HEK293 (cell line): ENCODE data around the gene TNS3.

Experiments used
- CTCF ChIA-PET: fragments of 350-600 bp; formaldehyde crosslinking; extraction: SDS; loops from one replicate; lab custom pipeline; 2021; ENCODE audit warnings: antibody characterized with exemption; lab: Yijun Ruan, JAX
- POLR2A ChIA-PET: fragments of 300-600 bp; formaldehyde crosslinking; extraction: SDS; loops from one replicate; lab custom pipeline; 2020; ENCODE audit warnings: antibody characterized with exemption, inconsistent platforms; lab: Yijun Ruan, JAX
- H3K27ac ChIP-seq: fragments of 200-500 bp; sonication (Bioruptor generic); 2 replicates; pipeline ENCODE4 v1.5.1; 2014; ENCODE audit warnings: low read depth, low read length, control low read depth, inconsistent platforms; ENCODE audit errors: extremely low read depth
- H3K36me3 ChIP-seq, 2 experiments: fragments of 200-500 bp in 1 of 2; sonication (Bioruptor generic) in 1 of 2; 1 replicate in 1 of 2; 2 replicates in 1 of 2; pipeline ENCODE4 v1.5.1; 2014 to 2017; ENCODE audit warnings: inconsistent platforms in 2 of 2, low read length in 2 of 2; ENCODE audit not compliant: control insufficient read depth in 2 of 2, insufficient read depth in 1 of 2
- H3K4me1 ChIP-seq: fragments of 200-500 bp; sonication (Bioruptor generic); 2 replicates; pipeline ENCODE4 v1.5.1; 2014; ENCODE audit warnings: mild to moderate bottlenecking, low read length, inconsistent platforms; ENCODE audit not compliant: control insufficient read depth, insufficient read depth
- H3K4me3 ChIP-seq: 2 replicates; pipeline ENCODE4 v1.5.1; 2011; ENCODE audit warnings: low read depth, mild to moderate bottlenecking, control low read depth, low read length, moderate library complexity
- H3K9me3 ChIP-seq: fragments of 200-500 bp; sonication (Bioruptor generic); 2 replicates; pipeline ENCODE4 v1.5.1; 2014; ENCODE audit warnings: low read depth, low read length, inconsistent platforms; ENCODE audit not compliant: control insufficient read depth, insufficient read depth
- FEZF1 ChIP-seq: fragments of 450-650 bp; formaldehyde crosslinking; IDR thresholded peaks from 2 replicates; pipeline ENCODE4 v1.5.1; 2016; ENCODE audit warnings: missing biosample characterization, missing genetic modification characterization
- GLIS2 ChIP-seq: fragments of 450-650 bp; formaldehyde crosslinking; IDR thresholded peaks from 2 replicates; pipeline ENCODE4 v1.5.1; 2016; ENCODE audit warnings: missing biosample characterization, missing genetic modification characterization
- HIC1 ChIP-seq: fragments of 450-650 bp; formaldehyde crosslinking; IDR thresholded peaks from 2 replicates; pipeline ENCODE4 v1.5.1; 2016; ENCODE audit warnings: missing biosample characterization, missing genetic modification characterization
- IKZF3 ChIP-seq: fragments of 450-650 bp; IDR thresholded peaks from 2 replicates; pipeline ENCODE4 v1.5.0; 2018; ENCODE audit warnings: missing biosample characterization, mild to moderate bottlenecking, missing genetic modification characterization, moderate library complexity
- KLF9 ChIP-seq: fragments of 450-650 bp; formaldehyde crosslinking; IDR thresholded peaks from 2 replicates; pipeline ENCODE4 v1.5.1; 2016; ENCODE audit warnings: missing biosample characterization, missing genetic modification characterization, low read depth
- PRDM4 ChIP-seq: fragments of 450-650 bp; formaldehyde crosslinking; IDR thresholded peaks from 2 replicates; pipeline ENCODE4 v1.5.1; 2017; ENCODE audit warnings: missing biosample characterization, missing genetic modification characterization
- RBAK ChIP-seq: fragments of 450-650 bp; formaldehyde crosslinking; IDR thresholded peaks from 2 replicates; pipeline ENCODE4 v1.5.1; 2016; ENCODE audit warnings: missing biosample characterization, missing genetic modification characterization
- SALL2 ChIP-seq: fragments of 450-650 bp; formaldehyde crosslinking; IDR thresholded peaks from 2 replicates; pipeline ENCODE4 v1.5.0; 2017; ENCODE audit warnings: missing biosample characterization, mild to moderate bottlenecking, missing genetic modification characterization, borderline replicate concordance
- ZIC2 ChIP-seq: fragments of 450-650 bp; formaldehyde crosslinking; IDR thresholded peaks from 2 replicates; pipeline ENCODE4 v1.5.1; 2016; ENCODE audit warnings: missing biosample characterization, missing genetic modification characterization
- ZNF211 ChIP-seq: fragments of 450-650 bp; formaldehyde crosslinking; IDR thresholded peaks from 2 replicates; pipeline ENCODE4 v1.5.1; 2016; ENCODE audit warnings: low read depth, missing biosample characterization, missing genetic modification characterization
- ZNF214 ChIP-seq: fragments of 450-650 bp; formaldehyde crosslinking; IDR thresholded peaks from 2 replicates; pipeline ENCODE4 v1.5.1; 2017; ENCODE audit warnings: missing biosample characterization, mild to moderate bottlenecking, missing genetic modification characterization, borderline replicate concordance
- ZNF274 ChIP-seq, 2 experiments: fragments of 200-500 bp in 1 of 2; fragments of 450-650 bp in 1 of 2; sonication (Bioruptor generic) in 1 of 2; formaldehyde crosslinking in 1 of 2; IDR thresholded peaks; 2 replicates each; pipeline versions ENCODE4 v1.5.1 to v1.6.1; 2014 to 2016; ENCODE audit warnings: borderline replicate concordance in 1 of 2, inconsistent platforms in 1 of 2, low read length in 1 of 2, missing biosample characterization in 1 of 2, missing genetic modification characterization in 1 of 2
- ZNF473 ChIP-seq: fragments of 450-650 bp; formaldehyde crosslinking; IDR thresholded peaks from 2 replicates; pipeline ENCODE4 v1.5.1; 2017; ENCODE audit warnings: missing biosample characterization, missing genetic modification characterization
- ZNF785 ChIP-seq: fragments of 450-650 bp; formaldehyde crosslinking; IDR thresholded peaks from 2 replicates; pipeline ENCODE4 v1.5.1; 2016; ENCODE audit warnings: missing biosample characterization, missing genetic modification characterization
- TF ChIP-seq, protein P1 (sequence below): fragments of 450-650 bp; formaldehyde crosslinking; IDR thresholded peaks from 2 replicates; pipeline ENCODE4 v1.5.1; 2016; ENCODE audit warnings: missing biosample characterization, missing genetic modification characterization
- TF ChIP-seq, protein P2 (sequence below): fragments of 450-650 bp; formaldehyde crosslinking; conservative IDR thresholded peaks from 2 replicates; pipeline ENCODE4 v1.5.1; 2016; ENCODE audit warnings: low read depth, missing biosample characterization, missing genetic modification characterization
- TF ChIP-seq, protein P3 (sequence below): fragments of 450-650 bp; formaldehyde crosslinking; IDR thresholded peaks from 2 replicates; pipeline ENCODE4 v1.5.1; 2016; ENCODE audit warnings: missing biosample characterization, missing genetic modification characterization

TNS3 gene

DNA sequence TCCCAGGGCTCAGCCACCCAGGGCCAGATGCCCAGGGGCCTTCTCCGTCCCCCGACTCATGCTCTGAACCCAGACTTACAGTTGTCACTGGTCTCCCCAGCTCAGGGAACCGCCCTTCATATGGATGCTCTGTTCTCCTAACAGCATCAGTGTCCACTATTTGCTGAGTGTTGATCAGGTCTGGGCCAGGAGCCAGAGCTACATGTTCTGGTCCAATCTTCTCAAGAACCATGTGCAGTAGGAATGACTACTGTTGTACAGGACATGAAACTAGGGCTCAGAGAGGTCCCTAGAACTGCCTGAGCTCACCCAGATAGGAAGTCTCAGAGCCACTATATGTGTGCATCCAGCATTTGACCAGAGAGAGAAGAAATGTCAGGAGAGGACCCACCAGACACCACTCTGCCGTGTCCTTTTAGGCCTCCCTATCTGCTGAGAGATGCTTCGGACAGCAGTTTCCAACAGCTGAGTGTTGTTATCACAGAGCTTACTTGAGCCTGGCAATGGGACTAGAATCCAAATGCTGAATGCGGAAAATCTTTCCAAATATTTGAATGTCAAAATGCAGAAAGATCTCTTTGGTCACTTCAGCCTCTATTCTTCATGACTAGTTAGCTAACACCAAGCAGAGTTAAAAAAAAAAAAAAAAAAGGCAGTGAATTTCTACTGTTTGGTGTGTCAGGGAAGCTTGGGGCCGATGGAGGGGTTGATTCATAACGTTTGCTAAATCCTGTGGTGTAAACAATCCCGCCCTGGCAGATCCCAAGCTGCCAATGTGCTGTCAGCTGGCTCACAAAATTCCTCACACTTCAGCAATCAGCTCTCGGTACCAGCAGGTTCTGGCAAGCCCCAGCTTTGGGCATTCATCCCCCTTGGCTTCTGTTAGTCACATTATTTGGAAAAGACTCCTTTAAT is 246.1 kb downstream of the TNS3 start:
- ChIA-PET POLR2A (no interaction called here), CTCF (no interaction called here)
- no peak overlapping the region for H3K27ac ChIP-seq
- H3K9me3 ChIP-seq = no peaks in the 10 kb centered on the region
- H3K36me3 ChIP-seq = no peaks in the 10 kb centered on the region
- no peak overlapping the region for H3K4me3 ChIP-seq
- peaks cover 2% of the 10 kb centered on the region; the same call in 1 of the 2 replicates for H3K4me1 ChIP-seq
- TF ChIP-seq, protein P1, sequence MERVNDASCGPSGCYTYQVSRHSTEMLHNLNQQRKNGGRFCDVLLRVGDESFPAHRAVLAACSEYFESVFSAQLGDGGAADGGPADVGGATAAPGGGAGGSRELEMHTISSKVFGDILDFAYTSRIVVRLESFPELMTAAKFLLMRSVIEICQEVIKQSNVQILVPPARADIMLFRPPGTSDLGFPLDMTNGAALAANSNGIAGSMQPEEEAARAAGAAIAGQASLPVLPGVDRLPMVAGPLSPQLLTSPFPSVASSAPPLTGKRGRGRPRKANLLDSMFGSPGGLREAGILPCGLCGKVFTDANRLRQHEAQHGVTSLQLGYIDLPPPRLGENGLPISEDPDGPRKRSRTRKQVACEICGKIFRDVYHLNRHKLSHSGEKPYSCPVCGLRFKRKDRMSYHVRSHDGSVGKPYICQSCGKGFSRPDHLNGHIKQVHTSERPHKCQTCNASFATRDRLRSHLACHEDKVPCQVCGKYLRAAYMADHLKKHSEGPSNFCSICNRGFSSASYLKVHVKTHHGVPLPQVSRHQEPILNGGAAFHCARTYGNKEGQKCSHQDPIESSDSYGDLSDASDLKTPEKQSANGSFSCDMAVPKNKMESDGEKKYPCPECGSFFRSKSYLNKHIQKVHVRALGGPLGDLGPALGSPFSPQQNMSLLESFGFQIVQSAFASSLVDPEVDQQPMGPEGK (tag by site-specific recombination) = no peak
- no peak for TF ChIP-seq ZNF785 (tag by site-specific recombination)
- TF ChIP-seq HIC1 = no peak
- no peak for TF ChIP-seq ZIC2 (tag by site-specific recombination)
- no peak for TF ChIP-seq ZNF214
- TF ChIP-seq ZNF274 (IDR thresholded peaks at IDR 0.05; ENCODE audit: low read length) = no peak
- no peak for TF ChIP-seq ZNF274 (tag by site-specific recombination; IDR thresholded peaks at IDR 0.05; ENCODE audit: borderline replicate concordance)
- TF ChIP-seq IKZF3 = no peak
- no peak for TF ChIP-seq PRDM4 (tag by site-specific recombination)
- TF ChIP-seq RBAK (tag by site-specific recombination) = no peak
- TF ChIP-seq, protein P2, sequence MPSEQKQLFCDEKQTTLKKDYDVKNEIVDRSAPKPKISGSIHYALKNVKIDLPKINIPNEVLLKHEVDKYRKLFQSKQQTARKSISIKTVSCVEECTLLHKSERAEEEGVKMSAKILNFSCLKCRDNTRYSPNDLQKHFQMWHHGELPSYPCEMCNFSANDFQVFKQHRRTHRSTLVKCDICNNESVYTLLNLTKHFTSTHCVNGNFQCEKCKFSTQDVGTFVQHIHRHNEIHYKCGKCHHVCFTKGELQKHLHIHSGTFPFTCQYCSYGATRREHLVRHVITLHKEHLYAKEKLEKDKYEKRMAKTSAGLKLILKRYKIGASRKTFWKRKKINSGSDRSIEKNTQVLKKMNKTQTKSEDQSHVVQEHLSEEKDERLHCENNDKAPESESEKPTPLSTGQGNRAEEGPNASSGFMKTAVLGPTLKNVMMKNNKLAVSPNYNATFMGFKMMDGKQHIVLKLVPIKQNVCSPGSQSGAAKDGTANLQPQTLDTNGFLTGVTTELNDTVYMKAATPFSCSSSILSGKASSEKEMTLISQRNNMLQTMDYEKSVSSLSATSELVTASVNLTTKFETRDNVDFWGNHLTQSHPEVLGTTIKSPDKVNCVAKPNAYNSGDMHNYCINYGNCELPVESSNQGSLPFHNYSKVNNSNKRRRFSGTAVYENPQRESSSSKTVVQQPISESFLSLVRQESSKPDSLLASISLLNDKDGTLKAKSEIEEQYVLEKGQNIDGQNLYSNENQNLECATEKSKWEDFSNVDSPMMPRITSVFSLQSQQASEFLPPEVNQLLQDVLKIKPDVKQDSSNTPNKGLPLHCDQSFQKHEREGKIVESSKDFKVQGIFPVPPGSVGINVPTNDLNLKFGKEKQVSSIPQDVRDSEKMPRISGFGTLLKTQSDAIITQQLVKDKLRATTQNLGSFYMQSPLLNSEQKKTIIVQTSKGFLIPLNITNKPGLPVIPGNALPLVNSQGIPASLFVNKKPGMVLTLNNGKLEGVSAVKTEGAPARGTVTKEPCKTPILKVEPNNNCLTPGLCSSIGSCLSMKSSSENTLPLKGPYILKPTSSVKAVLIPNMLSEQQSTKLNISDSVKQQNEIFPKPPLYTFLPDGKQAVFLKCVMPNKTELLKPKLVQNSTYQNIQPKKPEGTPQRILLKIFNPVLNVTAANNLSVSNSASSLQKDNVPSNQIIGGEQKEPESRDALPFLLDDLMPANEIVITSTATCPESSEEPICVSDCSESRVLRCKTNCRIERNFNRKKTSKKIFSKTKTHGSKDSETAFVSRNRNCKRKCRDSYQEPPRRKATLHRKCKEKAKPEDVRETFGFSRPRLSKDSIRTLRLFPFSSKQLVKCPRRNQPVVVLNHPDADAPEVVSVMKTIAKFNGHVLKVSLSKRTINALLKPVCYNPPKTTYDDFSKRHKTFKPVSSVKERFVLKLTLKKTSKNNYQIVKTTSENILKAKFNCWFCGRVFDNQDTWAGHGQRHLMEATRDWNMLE (tag by site-specific recombination) = no peak

DNA sequence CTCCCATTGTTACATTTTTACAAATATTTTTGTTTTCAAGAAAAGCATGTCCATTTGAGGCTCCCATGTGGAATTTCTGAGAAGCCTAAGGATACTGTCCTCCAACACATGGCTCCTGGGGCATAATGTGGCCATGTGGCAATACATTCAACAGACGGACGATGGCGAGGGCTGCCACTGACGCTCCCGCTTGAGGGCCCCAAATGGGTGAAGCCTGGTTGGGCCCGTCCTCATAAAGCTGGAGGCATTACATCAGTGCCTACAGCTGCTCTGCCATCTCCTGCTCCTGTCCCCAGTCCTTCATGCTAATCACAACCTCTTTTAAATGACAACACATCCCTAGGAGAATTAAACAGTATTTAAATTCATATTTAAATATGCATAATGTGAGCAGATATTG is 246.8 kb downstream of the TNS3 start:
- TF ChIP-seq GLIS2 (tag by site-specific recombination) = no peak
- TF ChIP-seq KLF9 = no peak
- no peak for TF ChIP-seq SALL2
- no peak for TF ChIP-seq ZNF473 (tag by site-specific recombination)
- no peak for TF ChIP-seq FEZF1 (tag by site-specific recombination)
- no peak for TF ChIP-seq ZNF211 (tag by site-specific recombination)
- TF ChIP-seq, protein P3, sequence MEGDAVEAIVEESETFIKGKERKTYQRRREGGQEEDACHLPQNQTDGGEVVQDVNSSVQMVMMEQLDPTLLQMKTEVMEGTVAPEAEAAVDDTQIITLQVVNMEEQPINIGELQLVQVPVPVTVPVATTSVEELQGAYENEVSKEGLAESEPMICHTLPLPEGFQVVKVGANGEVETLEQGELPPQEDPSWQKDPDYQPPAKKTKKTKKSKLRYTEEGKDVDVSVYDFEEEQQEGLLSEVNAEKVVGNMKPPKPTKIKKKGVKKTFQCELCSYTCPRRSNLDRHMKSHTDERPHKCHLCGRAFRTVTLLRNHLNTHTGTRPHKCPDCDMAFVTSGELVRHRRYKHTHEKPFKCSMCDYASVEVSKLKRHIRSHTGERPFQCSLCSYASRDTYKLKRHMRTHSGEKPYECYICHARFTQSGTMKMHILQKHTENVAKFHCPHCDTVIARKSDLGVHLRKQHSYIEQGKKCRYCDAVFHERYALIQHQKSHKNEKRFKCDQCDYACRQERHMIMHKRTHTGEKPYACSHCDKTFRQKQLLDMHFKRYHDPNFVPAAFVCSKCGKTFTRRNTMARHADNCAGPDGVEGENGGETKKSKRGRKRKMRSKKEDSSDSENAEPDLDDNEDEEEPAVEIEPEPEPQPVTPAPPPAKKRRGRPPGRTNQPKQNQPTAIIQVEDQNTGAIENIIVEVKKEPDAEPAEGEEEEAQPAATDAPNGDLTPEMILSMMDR (tag by site-specific recombination) = no peak
- no peak for TF ChIP-seq ZIC2 (tag by site-specific recombination)
- ChIA-PET POLR2A (no interaction called here), CTCF (interaction anchor here (0.7 kb wide), 1 partner anchor 68 kb away, joined by 7 read pairs; no protein-coding TSS in a partner anchor)
- Histone ChIP-seq H3K36me3 (no peaks in the 10 kb centered on the region), H3K9me3 (no peaks in the 10 kb centered on the region), H3K4me1 (peaks cover 2% of the 10 kb centered on the region; the same call in 1 of the 2 replicates), H3K4me3 (no peak overlapping the region), H3K27ac (no peak overlapping the region)
